ENCODE data around the gene S100A2.
"Not testable (repeated sequence)": the region's sequence is repeated elsewhere in the genome, so short reads cannot be mapped to it uniquely, and the experiment has no call there.

The S100A2 gene

GRCh38 chr1:153563991-153564390 lies 1.7 kb downstream of the S100A2 start:
- no peak for DNase-seq (ENCODE audit: low spot score)

- DNase-seq (ENCODE audit: low spot score) = no peak
Measured at GRCh38 chr1:153563483-153563901, 2.2 kb downstream of the S100A2 start.

- DNase-seq (ENCODE audit: low spot score) = not testable (repeated sequence)
Measured at GRCh38 chr1:153562021-153562420, 3.6 kb downstream of the S100A2 start.

GRCh38 chr1:153561466-153561985 lies 4.1 kb downstream of the S100A2 start:
- DNase-seq (ENCODE audit: low spot score) = no peak

- DNase-seq (ENCODE audit: low spot score) = no peak
Measured at GRCh38 chr1:153560771-153561465, 4.7 kb downstream of the S100A2 start.

- DNase-seq (ENCODE audit: low spot score) = no peak
Measured at GRCh38 chr1:153560241-153560640, 5.4 kb downstream of the S100A2 start.

GRCh38 chr1:153557877-153558276 lies 7.8 kb downstream of the S100A2 start:
- no peak for DNase-seq (ENCODE audit: low spot score)

GRCh38 chr1:153556348-153556747 lies 9.3 kb downstream of the S100A2 start:
- no peak for DNase-seq (ENCODE audit: low spot score)

GRCh38 chr1:153553830-153554541 lies 11.7 kb downstream of the S100A2 start:
- DNase-seq (ENCODE audit: low spot score) = no peak

GRCh38 chr1:153553096-153553495 lies 12.5 kb downstream of the S100A2 start:
- DNase-seq (ENCODE audit: low spot score) = no peak

GRCh38 chr1:153552335-153552734 lies 13.3 kb downstream of the S100A2 start:
- no peak for DNase-seq (ENCODE audit: low spot score)

GRCh38 chr1:153550827-153551500 lies 14.7 kb downstream of the S100A2 start:
- DNase-seq (ENCODE audit: low spot score) = no peak

- DNase-seq (ENCODE audit: low spot score) = no peak
Measured at GRCh38 chr1:153550398-153550758, 15.3 kb downstream of the S100A2 start.

- no peak for DNase-seq (ENCODE audit: low spot score)
Measured at GRCh38 chr1:153549741-153550397, 15.8 kb downstream of the S100A2 start.

GRCh38 chr1:153548722-153549688 lies 16.6 kb downstream of the S100A2 start, which contains the start of gene S100A3:
S100A3 (minus strand) TSS chr1:153549258; CDS start chr1:153548485, 773 bp downstream.
- DNase-seq (ENCODE audit: low spot score) = no peak

- no peak for DNase-seq (ENCODE audit: low spot score)
Measured at GRCh38 chr1:153547560-153548551, 17.8 kb downstream of the S100A2 start.

- no peak for DNase-seq (ENCODE audit: low spot score)
Measured at GRCh38 chr1:153546796-153547559, 18.7 kb downstream of the S100A2 start.

- no peak for DNase-seq (ENCODE audit: low spot score)
Measured at GRCh38 chr1:153546371-153546770, 19.3 kb downstream of the S100A2 start.

Measured in cerebellar cortex (tissue), 1 donor.